GM23248 (cell line): ENCODE results near the gene DENND6A.

Source experiments
- EZH2 ChIP-seq: fragments of 200-600 bp; sonication (generic); IDR thresholded peaks from 2 replicates; pipeline ENCODE4 v1.6.1; 2018; ENCODE audit warnings: antibody characterized with exemption, mild to moderate bottlenecking; ENCODE audit not compliant: insufficient read depth, poor library complexity, severe bottlenecking
- EZH2phosphoT487 ChIP-seq: fragments of 200-600 bp; sonication (generic); IDR thresholded peaks from 2 replicates; pipeline ENCODE4 v1.6.1; 2018; ENCODE audit warnings: antibody characterized with exemption, moderate library complexity, mild to moderate bottlenecking, low read depth; ENCODE audit not compliant: insufficient read depth

GRCh38 chr3:57605683-57606082 lies 87.2 kb downstream of the DENND6A start:
- TF ChIP-seq EZH2 (no peak), EZH2phosphoT487 (no peak)
